K562 (cell line): ENCODE measurements around the gene HPGDS. TPM values are rescaled to one million over a fixed set of nuclear protein-coding genes. Genes with fewer than 3 reads are reported as not detected.

ENCODE experiments used
- ATAC-seq: fragments of 200-7000 bp; cut with Tn5 transposase; 3 replicates; pipeline ENCODE4 v1.9.1; 2020; ENCODE audit warnings: moderate library complexity
- BruUV-seq: library from RNA; stranded (reverse); fragments of 400-500 nt; replicated peaks from 2 replicates; lab custom pipeline; 2021; lab: Mats Ljungman, UMichigan
- CTCF ChIA-PET: fragments of 300-600 bp; formaldehyde crosslinking; extraction: SDS; loops from one replicate; lab custom pipeline; 2021; ENCODE audit warnings: low intra/inter-chr PET ratio; lab: Yijun Ruan, JAX
- POLR2A ChIA-PET: fragments of 300-600, 350-650 bp; sonication (Branson Sonifier 250); formaldehyde crosslinking; extraction: SDS; loops from one replicate; lab custom pipeline; 2021; ENCODE audit warnings: antibody characterized with exemption, inconsistent platforms; lab: Yijun Ruan, JAX
- DNase-seq, 4 experiments: peaks; one replicate each; pipeline versions ENCODE4 v3.0.0 to v3.0.0-alpha.2; 2011 to 2018; ENCODE audit warnings: low spot score in 3 of 4, mixed read lengths in 3 of 4; ENCODE audit errors: extremely low read depth in 1 of 4
- FAIRE-seq: peaks from 2 replicates; lab custom pipeline; 2011; peaks lifted over from hg19 to GRCh38; lab: Jason Lieb, UNC
- H2AFZ ChIP-seq: 2 replicates; pipeline ENCODE4 v1.6.0; 2011; ENCODE audit warnings: low read depth, low read length, control low read depth, inconsistent platforms
- H3K27ac ChIP-seq: fragments of 200-600 bp; 3 replicates; pipeline ENCODE4 v1.8.0; 2011; ENCODE audit warnings: low read depth, mild to moderate bottlenecking, control low read depth, inconsistent platforms, low read length, moderate library complexity, mixed read lengths; ENCODE audit errors: extremely low read depth
- H3K27me3 ChIP-seq, 2 experiments: fragments of 300-600 bp in 1 of 2; 2 replicates in 1 of 2; 3 replicates in 1 of 2; pipeline versions ENCODE4 v1.6.0 to v1.8.0; 2011; ENCODE audit warnings: inconsistent platforms in 2 of 2, low read length in 2 of 2, mild to moderate bottlenecking in 1 of 2, mixed read lengths in 1 of 2, moderate library complexity in 1 of 2; ENCODE audit not compliant: control insufficient read depth in 2 of 2, insufficient read depth in 2 of 2
- H3K36me3 ChIP-seq: fragments of 300-600 bp; 3 replicates; pipeline ENCODE4 v1.8.0; 2011; ENCODE audit warnings: mild to moderate bottlenecking, low read length, inconsistent platforms; ENCODE audit not compliant: control insufficient read depth, insufficient read depth
- H3K4me1 ChIP-seq, 2 experiments: fragments of 200-600 bp in 1 of 2; replicated peaks in 1 of 2; 2 replicates in 1 of 2; 3 replicates in 1 of 2; pipeline versions ENCODE4 v1.5.1 to v1.8.0; 2011; ENCODE audit warnings: inconsistent platforms in 2 of 2, low read length in 2 of 2, mild to moderate bottlenecking in 1 of 2, mixed read lengths in 1 of 2, moderate library complexity in 1 of 2; ENCODE audit not compliant: control insufficient read depth in 2 of 2, insufficient read depth in 2 of 2
- H3K4me2 ChIP-seq: 2 replicates; pipeline ENCODE4 v1.6.1; 2011; ENCODE audit warnings: low read length, control low read depth, inconsistent platforms, mixed read lengths; ENCODE audit not compliant: insufficient read depth
- H3K4me3 ChIP-seq: fragments of 200-600 bp; sonication (generic), shearing (Covaris generic); 2 replicates; pipeline ENCODE4 v1.5.1; 2016; ENCODE audit warnings: control low read depth, inconsistent platforms
- H3K79me2 ChIP-seq: fragments of 200-600 bp; 3 replicates; pipeline ENCODE4 v1.8.0; 2011; ENCODE audit warnings: low read length, inconsistent platforms; ENCODE audit not compliant: control insufficient read depth, insufficient read depth
- H3K9ac ChIP-seq, 2 experiments: 2 replicates each; pipeline versions ENCODE4 v1.6.0 to v1.6.1; 2011; ENCODE audit warnings: low read depth in 2 of 2, low read length in 2 of 2, control low read depth in 1 of 2, inconsistent platforms in 1 of 2, mild to moderate bottlenecking in 1 of 2, mixed read lengths in 1 of 2; ENCODE audit not compliant: insufficient read depth in 1 of 2
- H3K9me1 ChIP-seq: one replicate; pipeline ENCODE4 v1.6.0; 2011; ENCODE audit warnings: inconsistent platforms, mild to moderate bottlenecking, low read length, moderate library complexity; ENCODE audit not compliant: control insufficient read depth, insufficient read depth
- H3K9me3 ChIP-seq: replicated peaks from 2 replicates; pipeline ENCODE4 v1.5.1; 2011; ENCODE audit warnings: low read depth, low read length, inconsistent platforms; ENCODE audit not compliant: control insufficient read depth, insufficient read depth
- H4K20me1 ChIP-seq: replicated peaks from 2 replicates; pipeline ENCODE4 v1.6.1; 2011; ENCODE audit warnings: low read length, inconsistent platforms, mixed read lengths; ENCODE audit not compliant: control insufficient read depth, insufficient read depth
- ATF7 ChIP-seq: fragments of 450-650 bp; IDR thresholded peaks from 2 replicates; pipeline ENCODE4 v1.7.1; 2014; ENCODE audit warnings: mild to moderate bottlenecking, moderate library complexity
- BRF1 ChIP-seq: IDR thresholded peaks from 3 replicates; pipeline ENCODE4 v1.6.1; 2011; ENCODE audit warnings: borderline replicate concordance, mild to moderate bottlenecking; ENCODE audit not compliant: insufficient read length; ENCODE audit errors: extremely low read depth
- CBX8 ChIP-seq: fragments of 200-600 bp; sonication (generic); IDR thresholded peaks from 2 replicates; pipeline ENCODE4 v1.6.1; 2012; ENCODE audit warnings: borderline replicate concordance, mixed run types, low read depth, mild to moderate bottlenecking, moderate library complexity, mixed read lengths, low read length, control low read depth, inconsistent platforms; ENCODE audit not compliant: poor library complexity, severe bottlenecking; ENCODE audit errors: extremely low read depth
- E2F1 ChIP-seq: sonication (generic); formaldehyde crosslinking; IDR thresholded peaks from 2 replicates; pipeline ENCODE4 v1.8.1; 2023; ENCODE audit warnings: mild to moderate bottlenecking, missing genetic modification reagents, moderate library complexity
- ID3 ChIP-seq, 2 experiments: fragments of 250-450 bp in 1 of 2; fragments of 450-650 bp in 1 of 2; sonication (Bioruptor Pico) in 1 of 2; IDR thresholded peaks; 2 replicates each; pipeline versions ENCODE4 v1.6.1 to v1.8.0; 2016 to 2021; ENCODE audit warnings: mild to moderate bottlenecking in 2 of 2, moderate library complexity in 2 of 2, missing compliant biosample characterization in 1 of 2, missing genetic modification characterization in 1 of 2
- NBN ChIP-seq: fragments of 450-650 bp; IDR thresholded peaks from 2 replicates; pipeline ENCODE4 v1.6.1; 2016; ENCODE audit warnings: low read depth, mild to moderate bottlenecking
- NCOA4 ChIP-seq: fragments of 450-650 bp; IDR thresholded peaks from 2 replicates; pipeline ENCODE4 v1.6.1; 2018; ENCODE audit warnings: mild to moderate bottlenecking; ENCODE audit not compliant: partially characterized antibody
- POLR2A ChIP-seq: fragments of 450-650 bp; conservative IDR thresholded peaks from 2 replicates; pipeline ENCODE4 v1.6.1; 2016
- TAF7 ChIP-seq: fragments of 450-650 bp; IDR thresholded peaks from 2 replicates; pipeline ENCODE4 v1.6.1; 2016; ENCODE audit warnings: missing genetic modification characterization, missing compliant biosample characterization
- TFE3 ChIP-seq: fragments of 450-650 bp; formaldehyde crosslinking; IDR thresholded peaks from 2 replicates; pipeline ENCODE4 v1.4.0; 2020; ENCODE audit warnings: mild to moderate bottlenecking, mixed read lengths
- ZNF12 ChIP-seq: sonication (generic); formaldehyde crosslinking; IDR thresholded peaks from 2 replicates; pipeline ENCODE4 v1.4.0; 2020; ENCODE audit warnings: mild to moderate bottlenecking, missing genetic modification reagents
- WGBS: fragments of 100-300 bp; shearing (Covaris generic); methylation state at CpG from one replicate; pipeline ENCODE4 v1.1.6; 2016; ENCODE audit warnings: low coverage, mixed read lengths; ENCODE audit not compliant: insufficient coverage; ENCODE audit errors: missing lambda C conversion rate; 5-methylcytosine and 5-hydroxymethylcytosine counted together
- in situ Hi-C: fragments of 300-500 bp; cut with MboI; formaldehyde crosslinking; loops from 4 replicates; pipeline ENCODE4 v1.15.0; 2018; ENCODE audit warnings: inconsistent platforms, mixed read lengths
- intact Hi-C: fragments of 100-400 bp; cut with micrococcal nuclease; formaldehyde crosslinking; loops from 2 replicates; pipeline ENCODE4 v1.14.2; 2022
- polyA plus RNA-seq, 8 experiments: library from polyadenylated mRNA; depleted of rRNA in 4 of 8; stranded (reverse) in 5 of 8; unstranded in 3 of 8; fragments of >200 nt; fragmentation: Nextera tagmentation in 2 of 8; fragmentation: Illumina TruSeq in 1 of 8; extraction: Ambion mirVana in 2 of 8; extraction: Trizol in 1 of 8; gene quantifications; 2 replicates each; pipeline versions ENCODE4 v1.2.1 to v1.2.3, GENCODE V29; 2011 to 2014; ENCODE audit warnings: inconsistent platforms in 1 of 8, missing spikeins in 1 of 8
- total RNA-seq, 7 experiments: library from RNA; depleted of rRNA in 6 of 7; stranded (reverse); fragments of >200 nt in 6 of 7; fragmentation: Illumina TruSeq in 2 of 7; extraction: Trizol in 2 of 7; gene quantifications; 2 replicates each; pipeline versions ENCODE4 v1.2.1 to v1.2.3, GENCODE V29; 2011 to 2021; ENCODE audit warnings: low replicate concordance in 1 of 7

Gene HPGDS
- total and polyA plus RNA-seq, 9 of the 15 experiments (the other 6 are each of a cell fraction or from before 2014, with no cell fraction given), result 0.07 to 0.36 (median 0.14) TPM; not detected in 4

- no TSS peak for BruUV-seq
- Histone ChIP-seq H4K20me1 (no peaks in the 10 kb centered on the region), H3K9me1 (no peaks in the 10 kb centered on the region), H3K27me3 (no peaks in the 10 kb centered on the region), H3K4me1 (peaks cover 0 to 9% of the 10 kb centered on the region in 2 experiments; a peak in 1 of 5 replicates), H3K36me3 (no peaks in the 10 kb centered on the region), H3K4me3 (no peak overlapping the region), H2AFZ (no peak overlapping the region), H3K27ac (no peak overlapping the region), H3K9me3 (no peaks in the 10 kb centered on the region), H3K9ac (no peak overlapping the region), H3K79me2 (no peaks in the 10 kb centered on the region), H3K4me2 (no peak overlapping the region)
- CTCF ChIA-PET, result no interaction called here
- FAIRE-seq, result no peak
- DNase-seq, result no peak
- in situ Hi-C loops (no loop called here), intact Hi-C loops (no loop called here)
- TF ChIP-seq NBN (no peak), E2F1 (no peak), ID3 (CRISPR knock-in tag; IDR thresholded peaks at IDR 0.05) (no peak), ID3 (tag; IDR thresholded peaks at IDR 0.05) (no peak), CBX8 (no peak), TFE3 (no peak), ZNF12 (CRISPR knock-in tag) (no peak), POLR2A (no peak), ATF7 (no peak), NCOA4 (no peak), BRF1 (no peak), TAF7 (tag) (no peak)
- WGBS, result 57% methylated on average over 1 of the region's 1 CpG
- POLR2A ChIA-PET, result no interaction called here
- ATAC-seq, result no peak
Observed at GRCh38 chr4:94365304-94365703, 22.7 kb upstream of the HPGDS start.
